GM23338 (cell line): ENCODE results near the gene RBM19. TPM values are rescaled to one million over a fixed set of nuclear protein-coding genes. Genes with fewer than 3 reads are reported as not detected.

Experiments used
- ATAC-seq: fragments of 200-7000 bp; cut with Tn5 transposase; 3 replicates; pipeline ENCODE4 v1.9.1; 2020
- DNase-seq: peaks from one replicate; pipeline ENCODE4 v3.0.0-alpha.2; 2015; ENCODE audit warnings: low spot score
- H2AFZ ChIP-seq: fragments of 200-600 bp; sonication (generic); 2 replicates; pipeline ENCODE4 v1.8.0; 2016; ENCODE audit warnings: antibody characterized with exemption, mild to moderate bottlenecking, moderate library complexity
- H3F3A ChIP-seq: fragments of 200-600 bp; sonication (generic); replicated peaks from 2 replicates; pipeline ENCODE4 v1.8.0; 2017; ENCODE audit warnings: antibody characterized with exemption, mixed run types, low read depth
- H3K27ac ChIP-seq: fragments of 200-600 bp; sonication (generic); 2 replicates; pipeline ENCODE4 v1.6.1; 2016; ENCODE audit warnings: low read depth
- H3K27me3 ChIP-seq: fragments of 200-600 bp; sonication (generic); 2 replicates; pipeline ENCODE4 v1.8.0; 2016; ENCODE audit warnings: mild to moderate bottlenecking, mixed run types, moderate library complexity; ENCODE audit not compliant: insufficient read depth
- H3K36me3 ChIP-seq: fragments of 200-600 bp; sonication (generic); 2 replicates; pipeline ENCODE4 v1.8.0; 2016; ENCODE audit warnings: mild to moderate bottlenecking; ENCODE audit not compliant: insufficient read depth
- H3K4me1 ChIP-seq: fragments of 200-600 bp; sonication (generic); 2 replicates; pipeline ENCODE4 v1.8.0; 2016; ENCODE audit warnings: mild to moderate bottlenecking, moderate library complexity; ENCODE audit not compliant: insufficient read depth
- H3K4me2 ChIP-seq: fragments of 200-600 bp; sonication (generic); 2 replicates; pipeline ENCODE4 v1.7.1; 2017; ENCODE audit warnings: mixed run types
- H3K4me3 ChIP-seq: fragments of 200-600 bp; sonication (generic); 2 replicates; pipeline ENCODE4 v1.6.1; 2016; ENCODE audit warnings: mixed run types
- H3K79me2 ChIP-seq: fragments of 200-600 bp; sonication (generic); replicated peaks from 2 replicates; pipeline ENCODE4 v1.8.0; 2017; ENCODE audit warnings: mild to moderate bottlenecking; ENCODE audit not compliant: insufficient read depth
- H3K9me2 ChIP-seq: fragments of 200-600 bp; sonication (generic); 2 replicates; pipeline ENCODE4 v1.8.0; 2017; ENCODE audit not compliant: insufficient read depth
- H4K20me1 ChIP-seq: fragments of 200-600 bp; sonication (generic); replicated peaks from 2 replicates; pipeline ENCODE4 v1.8.0; 2017; ENCODE audit warnings: mild to moderate bottlenecking; ENCODE audit not compliant: insufficient read depth
- H3K27ac Mint-ChIP-seq: 2 replicates; pipeline ENCODE4 v1.8.0; 2020; ENCODE audit warnings: inconsistent platforms, mild to moderate bottlenecking, moderate library complexity, mixed read lengths
- H3K27me3 Mint-ChIP-seq: 3 replicates; pipeline ENCODE4 v1.8.0; 2022; ENCODE audit warnings: low read depth, mild to moderate bottlenecking, moderate library complexity, mixed read lengths, inconsistent platforms; ENCODE audit not compliant: insufficient read depth, poor library complexity
- H3K36me3 Mint-ChIP-seq: 3 replicates; pipeline ENCODE4 v1.8.0; 2021; ENCODE audit warnings: low read depth, mild to moderate bottlenecking, inconsistent platforms, moderate library complexity, mixed read lengths
- H3K4me1 Mint-ChIP-seq: 3 replicates; pipeline ENCODE4 v1.8.0; 2020; ENCODE audit warnings: mild to moderate bottlenecking, inconsistent platforms, mixed read lengths
- H3K4me3 Mint-ChIP-seq: 3 replicates; pipeline ENCODE4 v1.8.0; 2021; ENCODE audit warnings: moderate library complexity, mild to moderate bottlenecking, inconsistent platforms, mixed read lengths
- H3K9me3 Mint-ChIP-seq: 3 replicates; pipeline ENCODE4 v1.8.0; 2020; ENCODE audit warnings: moderate library complexity, mild to moderate bottlenecking, inconsistent platforms, mixed read lengths
- CREB1 ChIP-seq: fragments of 250-450 bp; sonication (Bioruptor Pico); IDR thresholded peaks from 2 replicates; pipeline ENCODE4 v1.5.0; 2020; ENCODE audit warnings: low read depth, mild to moderate bottlenecking, moderate library complexity
- EZH2 ChIP-seq: fragments of 200-600 bp; sonication (generic); IDR thresholded peaks from one replicate; pipeline ENCODE4 v1.8.0; 2017; ENCODE audit warnings: antibody characterized with exemption, mild to moderate bottlenecking, low read depth; ENCODE audit not compliant: unreplicated experiment
- EZH2phosphoT487 ChIP-seq: fragments of 200-600 bp; sonication (generic); IDR thresholded peaks from one replicate; pipeline ENCODE4 v1.8.1; 2018; ENCODE audit warnings: antibody characterized with exemption; ENCODE audit not compliant: unreplicated experiment
- JUNB ChIP-seq: IDR thresholded peaks from one replicate; pipeline ENCODE4 v1.6.1; 2016; ENCODE audit warnings: antibody characterized with exemption; ENCODE audit not compliant: unreplicated experiment
- POLR2AphosphoS5 ChIP-seq: IDR thresholded peaks from 2 replicates; pipeline ENCODE4 v1.6.1; 2016; ENCODE audit warnings: antibody characterized with exemption, low read depth
- STAT1 ChIP-seq: IDR thresholded peaks from one replicate; pipeline ENCODE4 v1.6.1; 2016; ENCODE audit warnings: antibody characterized with exemption; ENCODE audit not compliant: unreplicated experiment
- ZNF114 ChIP-seq: fragments of 250-450 bp; sonication (Bioruptor Pico); IDR thresholded peaks from 2 replicates; pipeline ENCODE4 v1.5.0; 2020; ENCODE audit warnings: mild to moderate bottlenecking, moderate library complexity
- ZNF331 ChIP-seq: fragments of 250-450 bp; sonication (Bioruptor Pico); IDR thresholded peaks from 2 replicates; pipeline ENCODE4 v1.5.0; 2020; ENCODE audit warnings: low read depth, mild to moderate bottlenecking, moderate library complexity
- polyA plus RNA-seq: library from polyadenylated mRNA; unstranded; fragments of >200 nt; fragmentation: Nextera tagmentation; extraction: Ambion mirVana; gene quantifications from 2 replicates; pipeline ENCODE4 v1.2.1, GENCODE V29; 2016
- total RNA-seq: library from RNA; depleted of rRNA; stranded (reverse); fragments of >200 nt; shearing (Covaris generic); gene quantifications from 2 replicates; pipeline ENCODE4 v1.2.3, GENCODE V29; 2014
- TF ChIP-seq, protein P1 (sequence below): fragments of 250-450 bp; sonication (Bioruptor Pico); IDR thresholded peaks from 2 replicates; pipeline ENCODE4 v1.5.0; 2020; ENCODE audit warnings: mild to moderate bottlenecking, moderate library complexity
- TF ChIP-seq, protein P2 (sequence below): IDR thresholded peaks from one replicate; pipeline ENCODE4 v1.6.1; 2018; ENCODE audit warnings: antibody characterized with exemption; ENCODE audit not compliant: unreplicated experiment

RBM19 gene
- total and polyA plus RNA-seq, 2 experiments from 2014 or later, result 43.4 to 56.7 TPM

DNA sequence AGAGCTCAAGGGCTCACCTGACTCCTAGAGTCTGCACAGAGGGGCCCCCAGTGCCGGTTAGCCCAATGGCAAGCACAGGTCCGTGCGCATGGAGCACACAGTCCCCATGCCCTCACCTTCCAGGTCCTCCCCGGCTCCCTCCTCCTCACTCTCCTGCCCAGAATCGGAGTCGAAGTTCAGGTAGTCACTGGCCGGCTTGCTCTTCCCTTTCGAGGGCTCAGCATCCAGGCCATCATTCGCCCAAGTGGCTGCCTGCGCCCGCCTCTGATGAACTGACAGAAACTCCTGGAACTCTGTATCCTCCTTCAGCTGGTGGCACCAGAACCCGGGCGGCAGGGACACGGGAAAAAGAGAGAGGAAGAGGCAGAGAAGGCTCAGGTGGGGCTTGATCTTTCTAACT lies 7.0 kb downstream of the RBM19 start:
- TF ChIP-seq ZNF114 (no peak), EZH2 (no peak), CREB1 (CRISPR knock-in tag) (no peak), ZNF331 (CRISPR knock-in tag) (no peak), POLR2AphosphoS5 (no peak), STAT1 (no peak), JUNB (no peak), EZH2phosphoT487 (no peak)
- TF ChIP-seq, protein P1, sequence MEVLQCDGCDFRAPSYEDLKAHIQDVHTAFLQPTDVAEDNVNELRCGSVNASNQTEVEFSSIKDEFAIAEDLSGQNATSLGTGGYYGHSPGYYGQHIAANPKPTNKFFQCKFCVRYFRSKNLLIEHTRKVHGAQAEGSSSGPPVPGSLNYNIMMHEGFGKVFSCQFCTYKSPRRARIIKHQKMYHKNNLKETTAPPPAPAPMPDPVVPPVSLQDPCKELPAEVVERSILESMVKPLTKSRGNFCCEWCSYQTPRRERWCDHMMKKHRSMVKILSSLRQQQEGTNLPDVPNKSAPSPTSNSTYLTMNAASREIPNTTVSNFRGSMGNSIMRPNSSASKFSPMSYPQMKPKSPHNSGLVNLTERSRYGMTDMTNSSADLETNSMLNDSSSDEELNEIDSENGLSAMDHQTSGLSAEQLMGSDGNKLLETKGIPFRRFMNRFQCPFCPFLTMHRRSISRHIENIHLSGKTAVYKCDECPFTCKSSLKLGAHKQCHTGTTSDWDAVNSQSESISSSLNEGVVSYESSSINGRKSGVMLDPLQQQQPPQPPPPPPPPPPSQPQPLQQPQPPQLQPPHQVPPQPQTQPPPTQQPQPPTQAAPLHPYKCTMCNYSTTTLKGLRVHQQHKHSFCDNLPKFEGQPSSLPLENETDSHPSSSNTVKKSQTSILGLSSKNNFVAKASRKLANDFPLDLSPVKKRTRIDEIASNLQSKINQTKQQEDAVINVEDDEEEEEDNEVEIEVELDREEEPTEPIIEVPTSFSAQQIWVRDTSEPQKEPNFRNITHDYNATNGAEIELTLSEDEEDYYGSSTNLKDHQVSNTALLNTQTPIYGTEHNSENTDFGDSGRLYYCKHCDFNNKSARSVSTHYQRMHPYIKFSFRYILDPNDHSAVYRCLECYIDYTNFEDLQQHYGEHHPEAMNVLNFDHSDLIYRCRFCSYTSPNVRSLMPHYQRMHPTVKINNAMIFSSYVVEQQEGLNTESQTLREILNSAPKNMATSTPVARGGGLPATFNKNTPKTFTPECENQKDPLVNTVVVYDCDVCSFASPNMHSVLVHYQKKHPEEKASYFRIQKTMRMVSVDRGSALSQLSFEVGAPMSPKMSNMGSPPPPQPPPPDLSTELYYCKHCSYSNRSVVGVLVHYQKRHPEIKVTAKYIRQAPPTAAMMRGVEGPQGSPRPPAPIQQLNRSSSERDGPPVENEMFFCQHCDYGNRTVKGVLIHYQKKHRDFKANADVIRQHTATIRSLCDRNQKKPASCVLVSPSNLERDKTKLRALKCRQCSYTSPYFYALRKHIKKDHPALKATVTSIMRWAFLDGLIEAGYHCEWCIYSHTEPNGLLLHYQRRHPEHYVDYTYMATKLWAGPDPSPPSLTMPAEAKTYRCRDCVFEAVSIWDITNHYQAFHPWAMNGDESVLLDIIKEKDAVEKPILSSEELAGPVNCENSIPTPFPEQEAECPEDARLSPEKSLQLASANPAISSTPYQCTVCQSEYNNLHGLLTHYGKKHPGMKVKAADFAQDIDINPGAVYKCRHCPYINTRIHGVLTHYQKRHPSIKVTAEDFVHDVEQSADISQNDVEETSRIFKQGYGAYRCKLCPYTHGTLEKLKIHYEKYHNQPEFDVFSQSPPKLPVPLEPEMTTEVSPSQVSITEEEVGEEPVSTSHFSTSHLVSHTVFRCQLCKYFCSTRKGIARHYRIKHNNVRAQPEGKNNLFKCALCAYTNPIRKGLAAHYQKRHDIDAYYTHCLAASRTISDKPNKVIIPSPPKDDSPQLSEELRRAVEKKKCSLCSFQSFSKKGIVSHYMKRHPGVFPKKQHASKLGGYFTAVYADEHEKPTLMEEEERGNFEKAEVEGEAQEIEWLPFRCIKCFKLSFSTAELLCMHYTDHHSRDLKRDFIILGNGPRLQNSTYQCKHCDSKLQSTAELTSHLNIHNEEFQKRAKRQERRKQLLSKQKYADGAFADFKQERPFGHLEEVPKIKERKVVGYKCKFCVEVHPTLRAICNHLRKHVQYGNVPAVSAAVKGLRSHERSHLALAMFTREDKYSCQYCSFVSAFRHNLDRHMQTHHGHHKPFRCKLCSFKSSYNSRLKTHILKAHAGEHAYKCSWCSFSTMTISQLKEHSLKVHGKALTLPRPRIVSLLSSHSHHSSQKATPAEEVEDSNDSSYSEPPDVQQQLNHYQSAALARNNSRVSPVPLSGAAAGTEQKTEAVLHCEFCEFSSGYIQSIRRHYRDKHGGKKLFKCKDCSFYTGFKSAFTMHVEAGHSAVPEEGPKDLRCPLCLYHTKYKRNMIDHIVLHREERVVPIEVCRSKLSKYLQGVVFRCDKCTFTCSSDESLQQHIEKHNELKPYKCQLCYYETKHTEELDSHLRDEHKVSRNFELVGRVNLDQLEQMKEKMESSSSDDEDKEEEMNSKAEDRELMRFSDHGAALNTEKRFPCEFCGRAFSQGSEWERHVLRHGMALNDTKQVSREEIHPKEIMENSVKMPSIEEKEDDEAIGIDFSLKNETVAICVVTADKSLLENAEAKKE (CRISPR knock-in tag), result no peak
- TF ChIP-seq, protein P2, sequence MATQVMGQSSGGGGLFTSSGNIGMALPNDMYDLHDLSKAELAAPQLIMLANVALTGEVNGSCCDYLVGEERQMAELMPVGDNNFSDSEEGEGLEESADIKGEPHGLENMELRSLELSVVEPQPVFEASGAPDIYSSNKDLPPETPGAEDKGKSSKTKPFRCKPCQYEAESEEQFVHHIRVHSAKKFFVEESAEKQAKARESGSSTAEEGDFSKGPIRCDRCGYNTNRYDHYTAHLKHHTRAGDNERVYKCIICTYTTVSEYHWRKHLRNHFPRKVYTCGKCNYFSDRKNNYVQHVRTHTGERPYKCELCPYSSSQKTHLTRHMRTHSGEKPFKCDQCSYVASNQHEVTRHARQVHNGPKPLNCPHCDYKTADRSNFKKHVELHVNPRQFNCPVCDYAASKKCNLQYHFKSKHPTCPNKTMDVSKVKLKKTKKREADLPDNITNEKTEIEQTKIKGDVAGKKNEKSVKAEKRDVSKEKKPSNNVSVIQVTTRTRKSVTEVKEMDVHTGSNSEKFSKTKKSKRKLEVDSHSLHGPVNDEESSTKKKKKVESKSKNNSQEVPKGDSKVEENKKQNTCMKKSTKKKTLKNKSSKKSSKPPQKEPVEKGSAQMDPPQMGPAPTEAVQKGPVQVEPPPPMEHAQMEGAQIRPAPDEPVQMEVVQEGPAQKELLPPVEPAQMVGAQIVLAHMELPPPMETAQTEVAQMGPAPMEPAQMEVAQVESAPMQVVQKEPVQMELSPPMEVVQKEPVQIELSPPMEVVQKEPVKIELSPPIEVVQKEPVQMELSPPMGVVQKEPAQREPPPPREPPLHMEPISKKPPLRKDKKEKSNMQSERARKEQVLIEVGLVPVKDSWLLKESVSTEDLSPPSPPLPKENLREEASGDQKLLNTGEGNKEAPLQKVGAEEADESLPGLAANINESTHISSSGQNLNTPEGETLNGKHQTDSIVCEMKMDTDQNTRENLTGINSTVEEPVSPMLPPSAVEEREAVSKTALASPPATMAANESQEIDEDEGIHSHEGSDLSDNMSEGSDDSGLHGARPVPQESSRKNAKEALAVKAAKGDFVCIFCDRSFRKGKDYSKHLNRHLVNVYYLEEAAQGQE, result no peak

More for the DNA sequence above, 7.0 kb downstream of the RBM19 start:
- Histone ChIP-seq H3F3A (no peaks in the 10 kb centered on the region), H3K27ac (no peak overlapping the region), H3K27me3 (no peaks in the 10 kb centered on the region), H3K79me2 (peaks cover 12% of the 10 kb centered on the region), H3K4me3 (no peak overlapping the region), H3K4me1 (no peaks in the 10 kb centered on the region), H4K20me1 (0 out of 2 replicates have a peak, but pooled peaks cover 6% of the 10 kb centered on the region), H3K9me2 (no peaks in the 10 kb centered on the region), H3K36me3 (peaks cover 25% of the 10 kb centered on the region), H3K4me2 (no peak overlapping the region), H2AFZ (no peak overlapping the region)
- Mint-ChIP-seq H3K9me3 (no peaks in the 10 kb centered on the region; the same call in 2 of the 3 replicates), H3K27ac (no peak overlapping the region), H3K36me3 (peaks cover 71% of the 10 kb centered on the region), H3K4me1 (no peaks in the 10 kb centered on the region), H3K27me3 (peaks cover 2% of the 10 kb centered on the region), H3K4me3 (no peak overlapping the region)
- DNase-seq (no peak), ATAC-seq (no peak)
